Activated CD4-positive, alpha-beta T cell treated with anti-CD3 and anti-CD28 coated beads for 4 hours (primary cell): ENCODE measurements around the gene TMIE.
"Not testable (repeated sequence)": the region's sequence is repeated elsewhere in the genome, so short reads cannot be mapped to it uniquely, and the experiment has no call there.

Source experiments
- DNase-seq, 2 donors: peaks; one replicate each; pipeline ENCODE4 v3.0.0-alpha.2; 2020

Gene TMIE

GRCh38 chr3:46690798-46691197 lies 10.4 kb upstream of the TMIE start:
- no peak for DNase-seq

GRCh38 chr3:46692566-46692990 lies 8.6 kb upstream of the TMIE start:
- DNase-seq, result no peak

- peak; percentile 69 to 76 for DNase-seq
These were observed 7.9 kb upstream of the TMIE start, which contains the start of gene ALS2CL for GRCh38 chr3:46693038-46693891. Gene ALS2CL, minus strand, starts transcription at chr3:46693679. Its CDS starts 4,239 bp downstream, at chr3:46689440.

- DNase-seq, result peak; percentile 53 to 59
These were observed 7.3 kb upstream of the TMIE start for GRCh38 chr3:46693892-46694226.

GRCh38 chr3:46694520-46694919 lies 6.7 kb upstream of the TMIE start:
- no peak for DNase-seq

- DNase-seq, result peak; percentile 41 to 57
These were observed 5.8 kb upstream of the TMIE start for GRCh38 chr3:46695177-46695961.

GRCh38 chr3:46695962-46696894 lies 5.0 kb upstream of the TMIE start:
- no peak for DNase-seq

GRCh38 chr3:46699676-46700523 lies 1.3 kb upstream of the TMIE start:
- DNase-seq, result no peak

GRCh38 chr3:46700772-46701171 lies 420 bp upstream of the TMIE start:
- no peak for DNase-seq

GRCh38 chr3:46702246-46703012 lies 1.2 kb downstream of the TMIE start:
- no peak for DNase-seq

GRCh38 chr3:46703013-46703520 lies 1.9 kb downstream of the TMIE start:
- no peak for DNase-seq

- DNase-seq, result not testable (repeated sequence)
These were observed 3.2 kb downstream of the TMIE start for GRCh38 chr3:46704346-46704745.

- DNase-seq, result peak; percentile 56 to 66
These were observed 3.9 kb downstream of the TMIE start for GRCh38 chr3:46705022-46705530.

GRCh38 chr3:46705751-46706552 lies 4.8 kb downstream of the TMIE start:
- DNase-seq, result no peak

GRCh38 chr3:46706771-46707582 lies 5.8 kb downstream of the TMIE start:
- no peak for DNase-seq

GRCh38 chr3:46707601-46708011 lies 6.4 kb downstream of the TMIE start:
- DNase-seq, result no peak

GRCh38 chr3:46708401-46709156 lies 7.4 kb downstream of the TMIE start:
- DNase-seq, result no peak

- DNase-seq, result no peak
These were observed 8.0 kb downstream of the TMIE start for GRCh38 chr3:46709157-46709654.
